Measurements from ENCODE around the gene ABCB8. TPM values are rescaled to one million over a fixed set of nuclear protein-coding genes. Genes with fewer than 3 reads are reported as not detected.

ABCB8 gene
- total and polyA plus RNA-seq, 2 of the 8 experiments (the other 6 are each of a cell fraction or from before 2014, with no cell fraction given) = 17.7 to 27.0 TPM

GRCh38 chr7:151032936-151033863 is 5.0 kb downstream of the ABCB8 start (continued):
- TF ChIP-seq SP2 (IDR thresholded peaks at IDR 0.05; ENCODE audit: low read length) = no peak
- TF ChIP-seq, protein P1, sequence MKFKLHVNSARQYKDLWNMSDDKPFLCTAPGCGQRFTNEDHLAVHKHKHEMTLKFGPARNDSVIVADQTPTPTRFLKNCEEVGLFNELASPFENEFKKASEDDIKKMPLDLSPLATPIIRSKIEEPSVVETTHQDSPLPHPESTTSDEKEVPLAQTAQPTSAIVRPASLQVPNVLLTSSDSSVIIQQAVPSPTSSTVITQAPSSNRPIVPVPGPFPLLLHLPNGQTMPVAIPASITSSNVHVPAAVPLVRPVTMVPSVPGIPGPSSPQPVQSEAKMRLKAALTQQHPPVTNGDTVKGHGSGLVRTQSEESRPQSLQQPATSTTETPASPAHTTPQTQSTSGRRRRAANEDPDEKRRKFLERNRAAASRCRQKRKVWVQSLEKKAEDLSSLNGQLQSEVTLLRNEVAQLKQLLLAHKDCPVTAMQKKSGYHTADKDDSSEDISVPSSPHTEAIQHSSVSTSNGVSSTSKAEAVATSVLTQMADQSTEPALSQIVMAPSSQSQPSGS (IDR thresholded peaks at IDR 0.05; ENCODE audit: low read length) = no peak
- TF ChIP-seq RXRA (IDR thresholded peaks at IDR 0.05; ENCODE audit: insufficient read depth, low read depth, low read length) = no peak
